Progenitor cell of endocrine pancreas (in vitro differentiated cells): ENCODE measurements around the gene CYB5D1. TPM values are rescaled to one million over a fixed set of nuclear protein-coding genes. Genes with fewer than 3 reads are reported as not detected.
A peak's percentile ranks its signal among the peaks of the same experiment; 100 is the strongest.

Experiments
- DNase-seq: peaks from one replicate; pipeline ENCODE4 v3.0.0; 2021; ENCODE audit warnings: low spot score; ENCODE audit not compliant: unreplicated experiment
- H3K27ac Mint-ChIP-seq: 2 replicates; pipeline ENCODE4 v1.8.0; 2021; ENCODE audit warnings: mild to moderate bottlenecking, moderate library complexity, mixed read lengths
- H3K27me3 Mint-ChIP-seq: 2 replicates; pipeline ENCODE4 v1.8.0; 2021; ENCODE audit warnings: mixed read lengths
- H3K36me3 Mint-ChIP-seq: 2 replicates; pipeline ENCODE4 v1.8.0; 2022; ENCODE audit warnings: mixed read lengths; ENCODE audit not compliant: insufficient read depth
- H3K4me1 Mint-ChIP-seq: 2 replicates; pipeline ENCODE4 v1.8.0; 2021; ENCODE audit warnings: low read depth, mixed read lengths
- H3K4me3 Mint-ChIP-seq: 2 replicates; pipeline ENCODE4 v1.8.0; 2021; ENCODE audit warnings: low read depth, mild to moderate bottlenecking, moderate library complexity, mixed read lengths
- H3K9me3 Mint-ChIP-seq: 2 replicates; pipeline ENCODE4 v1.8.0; 2021; ENCODE audit warnings: low read depth, mixed read lengths
- total RNA-seq: library from RNA; stranded (reverse); gene quantifications from 2 replicates; pipeline ENCODE4 v1.2.1, GENCODE V29; 2021
- TF ChIP-seq, protein P1 (sequence below): fragments of 200-600 bp; sonication (generic); IDR thresholded peaks from one replicate; pipeline ENCODE4 v1.5.0; 2021; ENCODE audit warnings: antibody characterized with exemption, mild to moderate bottlenecking; ENCODE audit not compliant: unreplicated experiment

Gene CYB5D1
- total RNA-seq, 1 donor from 2014 or later = 18.2 TPM

GRCh38 chr17:7844292-7845154 is 13.3 kb upstream of the CYB5D1 start:
- peak overlapping the region; percentile 97 for H3K27ac Mint-ChIP-seq

DNA sequence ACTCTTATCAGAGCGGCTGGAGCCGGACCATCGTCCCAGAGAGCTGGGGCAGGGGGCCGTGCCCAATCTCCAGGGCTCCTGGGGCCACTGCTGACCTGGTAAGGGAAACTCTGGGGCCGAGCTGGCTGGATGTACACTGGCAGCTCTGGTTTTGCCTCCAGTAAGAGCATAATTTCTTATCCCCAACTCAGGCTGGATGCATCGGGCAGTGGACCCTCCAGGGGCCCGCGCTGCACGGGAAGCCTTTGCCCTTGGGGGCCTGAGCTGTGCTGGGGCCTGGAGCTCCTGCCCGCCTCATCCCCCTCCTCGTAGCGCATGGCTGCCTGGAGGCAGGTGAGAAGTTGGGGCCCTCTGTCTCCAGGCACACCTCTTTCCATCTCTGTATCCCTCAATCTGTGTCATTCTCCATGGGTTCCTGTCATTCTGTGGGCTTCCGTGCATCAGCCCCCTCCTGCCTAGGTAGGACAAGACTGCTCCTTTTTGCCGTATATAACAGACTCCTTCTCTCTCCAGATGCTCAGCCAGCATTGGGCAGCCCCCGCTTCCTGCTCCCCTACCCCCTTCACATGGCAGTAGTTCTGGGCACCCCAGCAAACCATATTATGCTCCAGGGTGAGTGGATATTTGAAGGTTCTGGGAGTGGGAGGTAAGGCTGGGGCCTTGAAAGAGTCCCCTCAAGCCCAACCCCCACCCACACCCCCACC is 12.3 kb upstream of the CYB5D1 start:
- peaks cover 28% of the 10 kb centered on the region for H3K4me1 Mint-ChIP-seq
- H3K27ac Mint-ChIP-seq = peak overlapping the region; percentile 97
- no peaks in the 10 kb centered on the region for H3K27me3 Mint-ChIP-seq
- DNase-seq = no peak
- peaks cover 12% of the 10 kb centered on the region for H3K36me3 Mint-ChIP-seq
- peak overlapping the region; percentile 94 for H3K4me3 Mint-ChIP-seq
- no peaks in the 10 kb centered on the region for H3K9me3 Mint-ChIP-seq
- TF ChIP-seq, protein P1, sequence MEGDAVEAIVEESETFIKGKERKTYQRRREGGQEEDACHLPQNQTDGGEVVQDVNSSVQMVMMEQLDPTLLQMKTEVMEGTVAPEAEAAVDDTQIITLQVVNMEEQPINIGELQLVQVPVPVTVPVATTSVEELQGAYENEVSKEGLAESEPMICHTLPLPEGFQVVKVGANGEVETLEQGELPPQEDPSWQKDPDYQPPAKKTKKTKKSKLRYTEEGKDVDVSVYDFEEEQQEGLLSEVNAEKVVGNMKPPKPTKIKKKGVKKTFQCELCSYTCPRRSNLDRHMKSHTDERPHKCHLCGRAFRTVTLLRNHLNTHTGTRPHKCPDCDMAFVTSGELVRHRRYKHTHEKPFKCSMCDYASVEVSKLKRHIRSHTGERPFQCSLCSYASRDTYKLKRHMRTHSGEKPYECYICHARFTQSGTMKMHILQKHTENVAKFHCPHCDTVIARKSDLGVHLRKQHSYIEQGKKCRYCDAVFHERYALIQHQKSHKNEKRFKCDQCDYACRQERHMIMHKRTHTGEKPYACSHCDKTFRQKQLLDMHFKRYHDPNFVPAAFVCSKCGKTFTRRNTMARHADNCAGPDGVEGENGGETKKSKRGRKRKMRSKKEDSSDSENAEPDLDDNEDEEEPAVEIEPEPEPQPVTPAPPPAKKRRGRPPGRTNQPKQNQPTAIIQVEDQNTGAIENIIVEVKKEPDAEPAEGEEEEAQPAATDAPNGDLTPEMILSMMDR = no peak

More at GRCh38 chr17:7844292-7845154, 13.3 kb upstream of the CYB5D1 start:
- Mint-ChIP-seq H3K36me3 (peaks cover 14% of the 10 kb centered on the region), H3K4me3 (peak overlapping the region; percentile 94), H3K4me1 (peaks cover 35% of the 10 kb centered on the region), H3K9me3 (no peaks in the 10 kb centered on the region), H3K27me3 (no peaks in the 10 kb centered on the region)
- TF ChIP-seq, protein P1 = no peak
- peak; percentile 83 for DNase-seq

DNA sequence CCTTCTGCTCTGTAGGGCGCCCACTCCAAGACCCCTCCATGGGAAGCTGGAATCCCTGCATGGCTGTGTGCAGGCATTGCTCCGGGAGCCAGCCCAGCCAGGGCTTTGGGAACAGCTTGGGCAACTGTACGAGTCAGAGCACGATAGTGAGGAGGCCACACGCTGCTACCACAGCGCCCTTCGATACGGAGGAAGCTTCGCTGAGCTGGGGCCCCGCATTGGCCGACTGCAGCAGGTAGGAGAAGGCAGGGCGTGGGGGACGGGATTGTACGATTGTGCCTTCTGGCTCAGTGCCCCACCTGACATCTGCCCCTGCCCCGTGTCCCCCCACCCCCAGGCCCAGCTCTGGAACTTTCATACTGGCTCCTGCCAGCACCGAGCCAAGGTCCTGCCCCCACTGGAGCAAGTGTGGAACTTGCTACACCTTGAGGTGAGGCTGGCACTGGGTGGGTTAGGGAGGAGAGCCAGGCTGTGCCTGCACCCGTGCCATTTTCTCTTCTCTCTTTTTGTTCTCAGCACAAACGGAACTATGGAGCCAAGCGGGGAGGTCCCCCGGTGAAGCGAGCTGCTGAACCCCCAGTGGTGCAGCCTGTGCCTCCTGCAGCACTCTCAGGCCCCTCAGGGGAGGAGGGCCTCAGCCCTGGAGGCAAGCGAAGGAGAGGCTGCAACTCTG is 11.6 kb upstream of the CYB5D1 start:
- DNase-seq = no peak
- Mint-ChIP-seq H3K9me3 (no peaks in the 10 kb centered on the region), H3K27me3 (no peaks in the 10 kb centered on the region), H3K4me3 (no peak overlapping the region), H3K36me3 (peaks cover 14% of the 10 kb centered on the region), H3K27ac (peak overlapping the region; percentile 52), H3K4me1 (peaks cover 21% of the 10 kb centered on the region)
- TF ChIP-seq, protein P1 = no peak

- H3K9me3 Mint-ChIP-seq = no peaks in the 10 kb centered on the region
- peaks cover 17% of the 10 kb centered on the region for H3K4me1 Mint-ChIP-seq
- TF ChIP-seq, protein P1 = no peak
- peaks cover 19% of the 10 kb centered on the region for H3K36me3 Mint-ChIP-seq
- no peak for DNase-seq
- H3K27ac Mint-ChIP-seq = no peak overlapping the region
- no peak overlapping the region for H3K4me3 Mint-ChIP-seq
- no peaks in the 10 kb centered on the region for H3K27me3 Mint-ChIP-seq
Measured at GRCh38 chr17:7846765-7847661, 10.8 kb upstream of the CYB5D1 start.
